ENCODE measurements around the gene PRKG1. TPM values are rescaled to one million over a fixed set of nuclear protein-coding genes. Genes with fewer than 3 reads are reported as not detected.
"Not testable (repeated sequence)": the region's sequence is repeated elsewhere in the genome, so short reads cannot be mapped to it uniquely, and the experiment has no call there.

PRKG1 gene
- total RNA-seq, 4 donors from 2014 or later = 17.1 to 36.4 (median 25.8) TPM

GRCh38 chr10:51544933-51545332 is 470.6 kb downstream of the PRKG1 start:
- TF ChIP-seq CTCF (IDR thresholded peaks at IDR 0.05) = no peak
- DNase-seq (ENCODE audit: low spot score) (no peak), ATAC-seq (ENCODE audit: low FRiP score) (no peak)

- DNase-seq (ENCODE audit: low spot score) (no peak), ATAC-seq (ENCODE audit: low FRiP score) (no peak)
- TF ChIP-seq CTCF (IDR thresholded peaks at IDR 0.05) = no peak
These were observed 473.7 kb downstream of the PRKG1 start for GRCh38 chr10:51547941-51548340.

GRCh38 chr10:51552879-51553278 is 478.6 kb downstream of the PRKG1 start:
- no peak for ATAC-seq (ENCODE audit: low FRiP score)
- no peak for TF ChIP-seq CTCF (IDR thresholded peaks at IDR 0.05)
- DNase-seq (ENCODE audit: low spot score) = no peak

- no peak for TF ChIP-seq CTCF (IDR thresholded peaks at IDR 0.05)
- DNase-seq (ENCODE audit: low spot score) (no peak), ATAC-seq (ENCODE audit: low FRiP score) (no peak)
These were observed 490.7 kb downstream of the PRKG1 start for GRCh38 chr10:51564896-51565510.

- no peak for TF ChIP-seq CTCF (IDR thresholded peaks at IDR 0.05)
- ATAC-seq (ENCODE audit: low FRiP score) = no peak
- no peak for DNase-seq (ENCODE audit: low spot score)
These were observed 493.0 kb downstream of the PRKG1 start for GRCh38 chr10:51567271-51567670.

- ATAC-seq (ENCODE audit: low FRiP score) (no peak), DNase-seq (ENCODE audit: low spot score) (no peak)
- TF ChIP-seq CTCF (IDR thresholded peaks at IDR 0.05) = no peak
These were observed 495.2 kb downstream of the PRKG1 start for GRCh38 chr10:51569467-51569866.

GRCh38 chr10:51574248-51575048 is 500.2 kb downstream of the PRKG1 start:
- no peak for DNase-seq (ENCODE audit: low spot score)
- peak; percentile 79 for ATAC-seq (ENCODE audit: low FRiP score)
- TF ChIP-seq CTCF (IDR thresholded peaks at IDR 0.05) = no peak

GRCh38 chr10:51581196-51581595 is 506.9 kb downstream of the PRKG1 start:
- not testable (repeated sequence) for ATAC-seq (ENCODE audit: low FRiP score); DNase-seq (ENCODE audit: low spot score)

All from omental fat pad (tissue), 4 donors.